Chondrocyte (in vitro differentiated cells): Measurements from ENCODE around the gene LRRC15. TPM values are rescaled to one million over a fixed set of nuclear protein-coding genes. Genes with fewer than 3 reads are reported as not detected.
A peak's percentile ranks its signal among the peaks of the same experiment; 100 is the strongest.

ENCODE experiments used
- DNase-seq: peaks from one replicate; pipeline ENCODE4 v3.0.0; 2021; ENCODE audit warnings: mixed read lengths, low spot score
- H3K27ac Mint-ChIP-seq: one replicate; pipeline ENCODE4 v1.8.0; 2021; ENCODE audit warnings: mild to moderate bottlenecking, moderate library complexity, mixed read lengths; ENCODE audit not compliant: unreplicated experiment
- H3K27me3 Mint-ChIP-seq: 2 replicates; pipeline ENCODE4 v1.8.0; 2021; ENCODE audit warnings: low read depth, mixed read lengths
- H3K36me3 Mint-ChIP-seq: 2 replicates; pipeline ENCODE4 v1.8.0; 2021; ENCODE audit warnings: low read depth, mixed read lengths
- H3K4me1 Mint-ChIP-seq: 2 replicates; pipeline ENCODE4 v1.8.0; 2021; ENCODE audit warnings: low read depth, mild to moderate bottlenecking, mixed read lengths
- H3K4me3 Mint-ChIP-seq: one replicate; pipeline ENCODE4 v1.8.0; 2021; ENCODE audit warnings: mild to moderate bottlenecking, moderate library complexity, mixed read lengths; ENCODE audit not compliant: unreplicated experiment
- H3K9me3 Mint-ChIP-seq: 2 replicates; pipeline ENCODE4 v1.8.0; 2021; ENCODE audit warnings: low read depth, mixed read lengths
- CTCF ChIP-seq: fragments of 200-600 bp; sonication (generic); IDR thresholded peaks from 2 replicates; pipeline ENCODE4 v1.5.0; 2021; ENCODE audit warnings: antibody characterized with exemption, mild to moderate bottlenecking, moderate library complexity
- total RNA-seq: library from RNA; stranded (reverse); gene quantifications from 3 replicates; pipeline ENCODE4 v1.2.1, GENCODE V29; 2021

LRRC15 gene
- total RNA-seq, 1 donor from 2014 or later = 0.22 TPM

DNA sequence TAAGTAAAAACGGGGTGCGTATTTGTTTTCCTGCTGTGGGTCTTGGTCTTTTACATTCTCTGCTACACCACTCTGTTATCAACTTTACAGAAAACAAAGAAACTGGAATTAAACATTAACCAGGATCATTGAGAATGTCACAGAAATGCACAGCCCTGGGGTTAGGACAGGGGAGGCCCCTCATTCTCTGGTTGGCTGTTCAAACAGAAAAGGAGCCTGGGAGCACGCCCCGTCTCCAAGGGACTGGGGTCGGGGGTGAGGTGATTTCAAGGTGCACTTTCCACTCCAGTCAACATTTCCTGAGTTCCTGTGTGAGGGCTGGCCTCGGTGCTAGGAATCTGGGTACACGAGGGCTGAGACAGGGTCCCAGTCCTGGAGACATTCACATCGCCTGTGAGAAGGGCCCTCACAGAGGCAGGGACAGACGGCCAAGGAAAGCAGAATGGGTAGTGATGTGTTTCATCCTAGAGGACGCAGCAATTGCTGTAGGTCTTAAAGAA is 48.7 kb downstream of the LRRC15 start:
- Mint-ChIP-seq H3K4me1 (peaks cover 14% of the 10 kb centered on the region), H3K27me3 (peaks cover 19% of the 10 kb centered on the region), H3K9me3 (peaks cover 14% of the 10 kb centered on the region), H3K27ac (no peak overlapping the region), H3K4me3 (no peak overlapping the region), H3K36me3 (peaks cover 5% of the 10 kb centered on the region)
- DNase-seq = peak; percentile 72
- no peak for TF ChIP-seq CTCF

- Mint-ChIP-seq H3K27me3 (peaks cover 21% of the 10 kb centered on the region), H3K27ac (no peak overlapping the region), H3K4me1 (peaks cover 18% of the 10 kb centered on the region), H3K9me3 (peaks cover 14% of the 10 kb centered on the region), H3K4me3 (no peak overlapping the region), H3K36me3 (peaks cover 5% of the 10 kb centered on the region)
- DNase-seq = peak; percentile 34
- no peak for TF ChIP-seq CTCF
Observed at GRCh38 chr3:194320100-194320499, 49.4 kb downstream of the LRRC15 start.

- H3K4me1 Mint-ChIP-seq = peaks cover 20% of the 10 kb centered on the region
- H3K4me3 Mint-ChIP-seq = no peak overlapping the region
- no peak for TF ChIP-seq CTCF
- DNase-seq = no peak
- peaks cover 5% of the 10 kb centered on the region for H3K36me3 Mint-ChIP-seq
- H3K27me3 Mint-ChIP-seq = peaks cover 30% of the 10 kb centered on the region
- H3K27ac Mint-ChIP-seq = no peak overlapping the region
- peaks cover 14% of the 10 kb centered on the region for H3K9me3 Mint-ChIP-seq
Observed at GRCh38 chr3:194318511-194319161, 50.9 kb downstream of the LRRC15 start.

- peaks cover 5% of the 10 kb centered on the region for H3K36me3 Mint-ChIP-seq
- no peak for TF ChIP-seq CTCF
- H3K27me3 Mint-ChIP-seq = peaks cover 43% of the 10 kb centered on the region
- H3K9me3 Mint-ChIP-seq = peaks cover 14% of the 10 kb centered on the region
- peaks cover 11% of the 10 kb centered on the region for H3K4me1 Mint-ChIP-seq
- H3K27ac Mint-ChIP-seq = no peak overlapping the region
- no peak overlapping the region for H3K4me3 Mint-ChIP-seq
- no peak for DNase-seq
Observed at GRCh38 chr3:194316918-194317317, 52.6 kb downstream of the LRRC15 start.

DNA sequence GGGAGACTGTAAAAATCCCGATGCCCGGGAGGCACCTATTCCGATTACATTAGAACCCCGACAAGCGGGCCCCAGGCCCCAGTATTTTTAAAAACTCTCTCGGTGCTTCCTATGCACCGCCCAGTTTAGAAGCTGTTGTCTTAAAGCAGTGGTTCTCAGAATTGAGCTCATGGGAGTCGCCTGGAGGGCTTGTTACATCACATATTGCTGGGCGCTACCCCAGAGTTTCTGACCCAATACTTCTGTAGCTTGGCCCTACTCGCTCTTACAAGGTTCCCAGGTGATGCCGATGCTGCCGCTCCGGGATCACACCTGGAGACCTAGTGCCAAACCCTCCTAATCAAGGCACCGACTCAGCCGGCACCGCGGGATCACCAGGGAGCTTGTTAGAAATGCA is 53.6 kb downstream of the LRRC15 start:
- peaks cover 5% of the 10 kb centered on the region for H3K36me3 Mint-ChIP-seq
- peak overlapping the region; percentile 57 for H3K4me3 Mint-ChIP-seq
- peaks cover 11% of the 10 kb centered on the region for H3K4me1 Mint-ChIP-seq
- no peak overlapping the region for H3K27ac Mint-ChIP-seq
- peaks cover 14% of the 10 kb centered on the region for H3K9me3 Mint-ChIP-seq
- no peak for DNase-seq
- peak; percentile 72 for TF ChIP-seq CTCF
- peaks cover 52% of the 10 kb centered on the region for H3K27me3 Mint-ChIP-seq
